Vagina (tissue), 2 donors: Measurements from ENCODE around the gene ARID3A. TPM values are rescaled to one million over a fixed set of nuclear protein-coding genes. Genes with fewer than 3 reads are reported as not detected.

ENCODE experiments used
- DNase-seq, 2 donors: peaks; one replicate each; pipeline ENCODE4 v3.0.0-alpha.2; 2017; ENCODE audit errors: extremely low spot score in 2 of 2
- H3K27ac ChIP-seq: fragments of 200-600 bp; sonication (generic); one replicate; pipeline ENCODE4 v1.5.1; 2019
- H3K27me3 ChIP-seq: fragments of 200-600 bp; sonication (generic); one replicate; pipeline ENCODE4 v1.5.1; 2019
- H3K36me3 ChIP-seq, 2 donors: fragments of 200-600 bp; sonication (generic); one replicate each; pipeline ENCODE4 v1.5.1; 2017 to 2019
- H3K4me1 ChIP-seq: fragments of 200-600 bp; sonication (generic); one replicate; pipeline ENCODE4 v1.5.1; 2019
- H3K4me3 ChIP-seq, 2 donors: fragments of 200-600 bp; sonication (generic); 1 replicate in 1 of 2; 2 replicates in 1 of 2; pipeline ENCODE4 v1.5.1; 2016 to 2019
- H3K9me3 ChIP-seq: fragments of 200-600 bp; sonication (generic); one replicate; pipeline ENCODE4 v1.5.1; 2019
- CTCF ChIP-seq, 3 experiments: fragments of 450-650 bp in 2 of 3; fragments of 200-600 bp in 1 of 3; sonication (generic) in 1 of 3; IDR thresholded peaks; one replicate each; pipeline ENCODE4 v1.5.1; 2017 to 2019; ENCODE audit warnings: antibody characterized with exemption in 3 of 3, mild to moderate bottlenecking in 2 of 3, moderate library complexity in 2 of 3
- POLR2A ChIP-seq, 2 donors: fragments of 450-650 bp; IDR thresholded peaks; one replicate each; pipeline ENCODE4 v1.6.1; 2017; ENCODE audit warnings: antibody characterized with exemption in 2 of 2, mild to moderate bottlenecking in 2 of 2, moderate library complexity in 2 of 2
- POLR2AphosphoS5 ChIP-seq, 2 donors: sonication (generic); formaldehyde crosslinking; IDR thresholded peaks; one replicate each; pipeline ENCODE4 v1.9.0; 2017; ENCODE audit warnings: antibody characterized with exemption in 2 of 2, mild to moderate bottlenecking in 2 of 2, low read depth in 1 of 2; ENCODE audit not compliant: insufficient read depth in 1 of 2
- intact Hi-C: fragments of 100-400 bp; cut with DNase I; formaldehyde crosslinking; loops from one replicate; pipeline ENCODE4 v1.15.1; 2023
- total RNA-seq: library from RNA; depleted of rRNA; stranded (reverse); fragments of >200 nt; gene quantifications from one replicate; pipeline ENCODE4 v1.2.3, GENCODE V29; 2016

ARID3A gene
- total RNA-seq, 1 donor from 2014 or later = 10.3 TPM

- peaks cover 0 to 26% of the 10 kb centered on the region in 2 donors for H3K36me3 ChIP-seq
- no peak overlapping the region for H3K27ac ChIP-seq
- peaks cover 11% of the 10 kb centered on the region for H3K4me1 ChIP-seq
- no peaks in the 10 kb centered on the region for H3K9me3 ChIP-seq
- no peak for TF ChIP-seq CTCF (IDR thresholded peaks at IDR 0.05)
- no peak for TF ChIP-seq POLR2AphosphoS5 (IDR thresholded peaks at IDR 0.05; ENCODE audit: insufficient read depth in 1 of 2, low read depth in 1 of 2)
- no peak for TF ChIP-seq POLR2A (IDR thresholded peaks at IDR 0.05)
- no peak overlapping the region for H3K4me3 ChIP-seq
- intact Hi-C loops = no loop called here
- peaks cover under 1% of the 10 kb centered on the region for H3K27me3 ChIP-seq
- no peak for DNase-seq
Measured at GRCh38 chr19:993831-994393, 68.1 kb downstream of the ARID3A start.

- H3K9me3 ChIP-seq = no peaks in the 10 kb centered on the region
- no peak for TF ChIP-seq CTCF (IDR thresholded peaks at IDR 0.05)
- no peak overlapping the region for H3K27ac ChIP-seq
- peaks cover 11% of the 10 kb centered on the region for H3K4me1 ChIP-seq
- DNase-seq = no peak
- peaks cover 6% of the 10 kb centered on the region for H3K27me3 ChIP-seq
- H3K36me3 ChIP-seq = peaks cover 0 to 26% of the 10 kb centered on the region in 2 donors
- intact Hi-C loops = no loop called here
- no peak overlapping the region for H3K4me3 ChIP-seq
Measured at GRCh38 chr19:994516-994915, 68.7 kb downstream of the ARID3A start.

- peaks cover 0 to 19% of the 10 kb centered on the region in 2 donors for H3K36me3 ChIP-seq
- no peak for TF ChIP-seq POLR2A (IDR thresholded peaks at IDR 0.05)
- no peak for TF ChIP-seq POLR2AphosphoS5 (IDR thresholded peaks at IDR 0.05; ENCODE audit: insufficient read depth in 1 of 2, low read depth in 1 of 2)
- TF ChIP-seq CTCF (IDR thresholded peaks at IDR 0.05) = no peak
- DNase-seq = no peak
- H3K27me3 ChIP-seq = peaks cover 10% of the 10 kb centered on the region
- no peak overlapping the region for H3K4me3 ChIP-seq
- H3K9me3 ChIP-seq = no peaks in the 10 kb centered on the region
- intact Hi-C loops = no loop called here
- H3K4me1 ChIP-seq = peaks cover 15% of the 10 kb centered on the region
- H3K27ac ChIP-seq = no peak overlapping the region
Measured at GRCh38 chr19:995051-995827, 69.4 kb downstream of the ARID3A start.

- Histone ChIP-seq H3K27ac (no peak overlapping the region), H3K9me3 (no peaks in the 10 kb centered on the region), H3K4me3 (peak overlapping the region in 1 of 2 donors; percentile 11), H3K36me3 (peaks cover 0 to 13% of the 10 kb centered on the region in 2 donors), H3K27me3 (peaks cover 10% of the 10 kb centered on the region), H3K4me1 (peaks cover 22% of the 10 kb centered on the region)
- DNase-seq = no peak
- intact Hi-C loops = no loop called here
- TF ChIP-seq POLR2AphosphoS5 (IDR thresholded peaks at IDR 0.05; ENCODE audit: insufficient read depth in 1 of 2, low read depth in 1 of 2) = peak in 1 of 2 donors; percentile 47
- TF ChIP-seq POLR2A (IDR thresholded peaks at IDR 0.05) = no peak
Measured at GRCh38 chr19:996051-996838, 70.4 kb downstream of the ARID3A start.

- TF ChIP-seq POLR2A (IDR thresholded peaks at IDR 0.05) = no peak
- TF ChIP-seq CTCF (IDR thresholded peaks at IDR 0.05) = no peak
- TF ChIP-seq POLR2AphosphoS5 (IDR thresholded peaks at IDR 0.05; ENCODE audit: insufficient read depth in 1 of 2, low read depth in 1 of 2) = no peak
Measured at GRCh38 chr19:998064-998463, 72.2 kb downstream of the ARID3A start.

More at GRCh38 chr19:998064-998463, 72.2 kb downstream of the ARID3A start:
- Histone ChIP-seq H3K9me3 (no peaks in the 10 kb centered on the region), H3K4me1 (peaks cover 27% of the 10 kb centered on the region), H3K36me3 (peaks cover 0 to 5% of the 10 kb centered on the region in 2 donors), H3K27ac (no peak overlapping the region), H3K27me3 (peaks cover 10% of the 10 kb centered on the region), H3K4me3 (no peak overlapping the region)
- intact Hi-C loops = no loop called here
- DNase-seq = no peak
